ENCODE measurements around the gene MRPL17.

The MRPL17 gene

GRCh38 chr11:6636480-6636879, 46.7 kb downstream of the MRPL17 start:
- no peaks in the 10 kb centered on the region for H3K27me3 Mint-ChIP-seq
- no peak overlapping the region for H3K27ac Mint-ChIP-seq
- H3K36me3 Mint-ChIP-seq: peaks cover 3% of the 10 kb centered on the region
- H3K4me1 Mint-ChIP-seq (ENCODE audit: low read depth): no peaks in the 10 kb centered on the region
- H3K9me3 Mint-ChIP-seq (ENCODE audit: low read depth): no peaks in the 10 kb centered on the region
- no peak overlapping the region for H3K4me3 Mint-ChIP-seq

- peaks cover 3% of the 10 kb centered on the region for H3K36me3 Mint-ChIP-seq
- no peaks in the 10 kb centered on the region for H3K4me1 Mint-ChIP-seq (ENCODE audit: low read depth)
- no peak overlapping the region for H3K27ac Mint-ChIP-seq
- no peak overlapping the region for H3K4me3 Mint-ChIP-seq
- no peaks in the 10 kb centered on the region for H3K27me3 Mint-ChIP-seq
- H3K9me3 Mint-ChIP-seq (ENCODE audit: low read depth): no peaks in the 10 kb centered on the region
Measured at GRCh38 chr11:6635082-6635932, 47.8 kb downstream of the MRPL17 start.

GRCh38 chr11:6634534-6634933, 48.6 kb downstream of the MRPL17 start:
- Mint-ChIP-seq H3K4me1 (ENCODE audit: low read depth) (no peaks in the 10 kb centered on the region), H3K36me3 (peaks cover 2% of the 10 kb centered on the region), H3K27me3 (no peaks in the 10 kb centered on the region), H3K9me3 (ENCODE audit: low read depth) (no peaks in the 10 kb centered on the region), H3K27ac (no peak overlapping the region), H3K4me3 (no peak overlapping the region)

GRCh38 chr11:6633422-6634408, 49.4 kb downstream of the MRPL17 start:
- no peak overlapping the region for H3K4me3 Mint-ChIP-seq
- H3K27ac Mint-ChIP-seq: no peak overlapping the region
- no peaks in the 10 kb centered on the region for H3K4me1 Mint-ChIP-seq (ENCODE audit: low read depth)
- H3K27me3 Mint-ChIP-seq: no peaks in the 10 kb centered on the region
- H3K9me3 Mint-ChIP-seq (ENCODE audit: low read depth): no peaks in the 10 kb centered on the region
- no peaks in the 10 kb centered on the region for H3K36me3 Mint-ChIP-seq

- H3K4me1 Mint-ChIP-seq (ENCODE audit: low read depth): peaks cover 9% of the 10 kb centered on the region
- H3K27me3 Mint-ChIP-seq: no peaks in the 10 kb centered on the region
- no peaks in the 10 kb centered on the region for H3K9me3 Mint-ChIP-seq (ENCODE audit: low read depth)
- H3K4me3 Mint-ChIP-seq: no peak overlapping the region
- no peak overlapping the region for H3K27ac Mint-ChIP-seq
- H3K36me3 Mint-ChIP-seq: no peaks in the 10 kb centered on the region
Measured at GRCh38 chr11:6632116-6633073, 50.7 kb downstream of the MRPL17 start.

- Mint-ChIP-seq H3K4me3 (no peak overlapping the region), H3K9me3 (ENCODE audit: low read depth) (no peaks in the 10 kb centered on the region), H3K36me3 (no peaks in the 10 kb centered on the region), H3K27me3 (no peaks in the 10 kb centered on the region), H3K4me1 (ENCODE audit: low read depth) (peaks cover 12% of the 10 kb centered on the region), H3K27ac (no peak overlapping the region)
Measured at GRCh38 chr11:6631361-6631890, 51.7 kb downstream of the MRPL17 start.

GRCh38 chr11:6630632-6631291, 52.4 kb downstream of the MRPL17 start:
- Mint-ChIP-seq H3K27ac (no peak overlapping the region), H3K9me3 (ENCODE audit: low read depth) (no peaks in the 10 kb centered on the region), H3K36me3 (no peaks in the 10 kb centered on the region), H3K4me3 (no peak overlapping the region), H3K27me3 (no peaks in the 10 kb centered on the region), H3K4me1 (ENCODE audit: low read depth) (peaks cover 12% of the 10 kb centered on the region)
